IPS-20b (cell line): Measurements from ENCODE around the gene MAST2.

ENCODE experiments used
- H3K27ac ChIP-seq: one replicate; pipeline ENCODE4 v1.5.1; 2013; ENCODE audit warnings: low read length
- H3K27me3 ChIP-seq: 2 replicates; pipeline ENCODE4 v1.6.1; 2013; ENCODE audit warnings: mild to moderate bottlenecking, low read length, inconsistent platforms; ENCODE audit not compliant: insufficient read depth
- H3K36me3 ChIP-seq: 2 replicates; pipeline ENCODE4 v1.6.1; 2013; ENCODE audit warnings: low read depth, mild to moderate bottlenecking, inconsistent platforms, low read length, moderate library complexity; ENCODE audit not compliant: insufficient read depth
- H3K4me1 ChIP-seq: 2 replicates; pipeline ENCODE4 v1.6.1; 2013; ENCODE audit warnings: mild to moderate bottlenecking, control low read depth, inconsistent platforms, low read length, moderate library complexity; ENCODE audit not compliant: insufficient read depth
- H3K4me3 ChIP-seq: 2 replicates; pipeline ENCODE4 v1.5.1; 2013; ENCODE audit warnings: mild to moderate bottlenecking, low read length, inconsistent platforms
- H3K9ac ChIP-seq: 2 replicates; pipeline ENCODE4 v1.6.1; 2013; ENCODE audit warnings: low read depth, mild to moderate bottlenecking, inconsistent platforms, low read length, moderate library complexity
- H3K9me3 ChIP-seq: 2 replicates; pipeline ENCODE4 v1.6.1; 2013; ENCODE audit warnings: mild to moderate bottlenecking, low read depth, low read length, inconsistent platforms; ENCODE audit not compliant: insufficient read depth

Gene MAST2

GRCh38 chr1:45883658-45884057 is 80.2 kb downstream of the MAST2 start:
- H3K27me3 ChIP-seq, result no peaks in the 10 kb centered on the region
- H3K4me1 ChIP-seq, result no peaks in the 10 kb centered on the region
- H3K27ac ChIP-seq, result no peak overlapping the region
- H3K4me3 ChIP-seq, result no peak overlapping the region
- no peaks in the 10 kb centered on the region for H3K9me3 ChIP-seq
- no peaks in the 10 kb centered on the region; the same call in 1 of the 2 replicates for H3K36me3 ChIP-seq
- no peak overlapping the region for H3K9ac ChIP-seq

DNA sequence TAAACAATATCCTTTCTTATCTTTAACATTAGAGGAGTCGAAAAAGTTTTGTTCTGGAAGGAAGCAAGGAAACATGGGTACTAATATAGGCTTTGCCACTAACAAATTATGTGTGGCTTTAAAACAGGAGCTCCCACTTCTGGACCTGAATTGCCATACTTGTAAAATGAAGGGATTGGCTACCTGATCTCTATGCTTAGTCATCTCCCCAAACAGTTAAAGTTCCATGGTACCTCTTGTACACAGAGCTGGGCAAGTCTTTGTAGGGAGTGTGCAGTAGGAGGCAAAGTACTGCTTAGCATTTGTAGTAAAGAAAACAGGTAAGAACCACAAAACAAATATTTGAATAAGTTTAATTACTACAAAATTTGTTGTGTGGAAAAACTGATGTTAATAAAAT is 81.3 kb downstream of the MAST2 start:
- Histone ChIP-seq H3K9me3 (no peaks in the 10 kb centered on the region), H3K27me3 (no peaks in the 10 kb centered on the region), H3K36me3 (no peaks in the 10 kb centered on the region; the same call in 1 of the 2 replicates), H3K4me1 (no peaks in the 10 kb centered on the region), H3K4me3 (no peak overlapping the region), H3K9ac (no peak overlapping the region), H3K27ac (no peak overlapping the region)

- Histone ChIP-seq H3K4me3 (no peak overlapping the region), H3K9me3 (no peaks in the 10 kb centered on the region), H3K27ac (no peak overlapping the region), H3K4me1 (no peaks in the 10 kb centered on the region), H3K36me3 (no peaks in the 10 kb centered on the region; the same call in 1 of the 2 replicates), H3K9ac (no peak overlapping the region), H3K27me3 (no peaks in the 10 kb centered on the region)
Observed at GRCh38 chr1:45886229-45886628, 82.8 kb downstream of the MAST2 start.

GRCh38 chr1:45887156-45887842 is 83.9 kb downstream of the MAST2 start:
- H3K9me3 ChIP-seq, result no peaks in the 10 kb centered on the region
- no peaks in the 10 kb centered on the region; the same call in 1 of the 2 replicates for H3K36me3 ChIP-seq
- H3K4me3 ChIP-seq, result no peak overlapping the region
- no peaks in the 10 kb centered on the region for H3K4me1 ChIP-seq
- H3K27me3 ChIP-seq, result no peaks in the 10 kb centered on the region
- no peak overlapping the region for H3K27ac ChIP-seq
- H3K9ac ChIP-seq, result no peak overlapping the region

- H3K9ac ChIP-seq, result no peak overlapping the region
- no peaks in the 10 kb centered on the region for H3K27me3 ChIP-seq
- no peaks in the 10 kb centered on the region for H3K9me3 ChIP-seq
- no peaks in the 10 kb centered on the region for H3K36me3 ChIP-seq
- H3K27ac ChIP-seq, result no peak overlapping the region
- no peaks in the 10 kb centered on the region for H3K4me1 ChIP-seq
- H3K4me3 ChIP-seq, result no peak overlapping the region
Observed at GRCh38 chr1:45890078-45890477, 86.7 kb downstream of the MAST2 start.

GRCh38 chr1:45891087-45891486 is 87.7 kb downstream of the MAST2 start:
- Histone ChIP-seq H3K27me3 (no peaks in the 10 kb centered on the region), H3K9me3 (no peaks in the 10 kb centered on the region), H3K4me3 (no peak overlapping the region), H3K36me3 (no peaks in the 10 kb centered on the region), H3K4me1 (no peaks in the 10 kb centered on the region), H3K27ac (no peak overlapping the region), H3K9ac (no peak overlapping the region)

- Histone ChIP-seq H3K36me3 (no peaks in the 10 kb centered on the region), H3K27ac (no peak overlapping the region), H3K9ac (no peak overlapping the region), H3K9me3 (no peaks in the 10 kb centered on the region), H3K4me1 (no peaks in the 10 kb centered on the region), H3K4me3 (no peak overlapping the region), H3K27me3 (no peaks in the 10 kb centered on the region)
Observed at GRCh38 chr1:45892068-45892785, 88.8 kb downstream of the MAST2 start.

DNA sequence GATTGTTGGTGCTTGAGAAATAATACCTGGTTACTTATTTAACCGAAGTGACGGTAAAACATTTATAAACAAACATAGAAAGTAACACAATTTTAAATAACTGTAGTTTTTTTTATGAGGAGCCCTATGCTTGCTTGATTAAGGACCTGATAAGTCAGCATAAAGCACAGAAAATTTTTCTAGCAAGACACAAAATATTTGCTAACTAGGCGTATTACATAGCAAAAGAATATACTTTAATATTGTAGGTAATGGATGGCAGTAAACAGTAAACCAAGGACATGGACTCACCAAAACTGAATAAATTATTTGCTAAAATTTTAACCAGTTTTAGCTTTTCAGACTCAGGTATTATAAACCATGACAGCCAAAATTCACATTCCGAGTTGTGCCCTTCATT is 90.9 kb downstream of the MAST2 start:
- Histone ChIP-seq H3K27me3 (no peaks in the 10 kb centered on the region), H3K36me3 (no peaks in the 10 kb centered on the region), H3K9ac (no peak overlapping the region), H3K4me1 (no peaks in the 10 kb centered on the region), H3K4me3 (no peak overlapping the region), H3K9me3 (no peaks in the 10 kb centered on the region; the same call in 1 of the 2 replicates), H3K27ac (no peak overlapping the region)

DNA sequence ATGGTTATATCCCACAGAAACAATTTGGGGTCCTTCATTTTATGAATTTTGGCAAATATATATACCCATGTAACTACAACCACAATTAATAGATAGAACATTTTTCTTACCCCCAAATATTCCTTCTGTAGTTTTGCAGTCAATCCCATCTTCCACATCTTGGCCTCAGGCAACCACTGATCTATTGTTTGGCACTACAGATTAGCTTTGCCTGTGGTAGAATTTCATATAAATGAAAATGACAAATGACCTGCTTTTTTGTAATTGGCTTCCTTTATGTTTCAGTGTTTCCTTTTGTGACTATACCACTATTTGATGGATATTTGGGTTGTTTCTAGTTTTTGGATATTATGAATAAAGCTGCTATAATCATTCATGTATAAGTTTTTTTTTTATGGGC is 91.5 kb downstream of the MAST2 start:
- Histone ChIP-seq H3K4me1 (no peaks in the 10 kb centered on the region), H3K27ac (no peak overlapping the region), H3K27me3 (no peaks in the 10 kb centered on the region), H3K4me3 (no peak overlapping the region), H3K9ac (no peak overlapping the region), H3K36me3 (no peaks in the 10 kb centered on the region), H3K9me3 (no peaks in the 10 kb centered on the region; the same call in 1 of the 2 replicates)

- H3K4me1 ChIP-seq, result no peaks in the 10 kb centered on the region
Observed at GRCh38 chr1:45895406-45895805, 92.0 kb downstream of the MAST2 start.

DNA sequence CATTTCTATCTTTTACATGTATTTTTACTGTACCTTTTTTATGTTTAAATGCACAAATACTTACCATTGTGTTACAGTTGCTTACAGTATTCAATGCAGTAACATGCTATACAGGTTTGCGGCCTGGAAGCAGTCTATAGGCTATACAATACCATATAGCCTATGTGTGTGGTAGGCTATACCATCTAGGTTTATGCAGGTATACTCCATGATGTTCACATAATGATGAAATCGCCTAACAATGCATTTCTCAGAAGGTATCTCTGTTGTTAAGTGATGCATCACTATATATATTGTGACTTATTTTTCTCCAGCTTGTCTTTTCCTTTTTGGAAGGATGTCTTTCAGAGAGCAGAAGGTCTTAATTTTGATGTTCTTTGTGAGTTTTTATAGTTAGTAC is 103.5 kb downstream of the MAST2 start:
- no peak overlapping the region for H3K9ac ChIP-seq
- no peaks in the 10 kb centered on the region for H3K27me3 ChIP-seq
- peaks cover 16% of the 10 kb centered on the region; the same call in 1 of the 2 replicates for H3K4me1 ChIP-seq
- no peak overlapping the region for H3K4me3 ChIP-seq
- no peaks in the 10 kb centered on the region for H3K9me3 ChIP-seq
- no peak overlapping the region for H3K27ac ChIP-seq
- H3K36me3 ChIP-seq, result no peaks in the 10 kb centered on the region

More at GRCh38 chr1:45895406-45895805, 92.0 kb downstream of the MAST2 start:
- Histone ChIP-seq H3K9me3 (no peaks in the 10 kb centered on the region; the same call in 1 of the 2 replicates), H3K27me3 (no peaks in the 10 kb centered on the region), H3K4me3 (no peak overlapping the region), H3K9ac (no peak overlapping the region), H3K27ac (no peak overlapping the region), H3K36me3 (no peaks in the 10 kb centered on the region)

DNA sequence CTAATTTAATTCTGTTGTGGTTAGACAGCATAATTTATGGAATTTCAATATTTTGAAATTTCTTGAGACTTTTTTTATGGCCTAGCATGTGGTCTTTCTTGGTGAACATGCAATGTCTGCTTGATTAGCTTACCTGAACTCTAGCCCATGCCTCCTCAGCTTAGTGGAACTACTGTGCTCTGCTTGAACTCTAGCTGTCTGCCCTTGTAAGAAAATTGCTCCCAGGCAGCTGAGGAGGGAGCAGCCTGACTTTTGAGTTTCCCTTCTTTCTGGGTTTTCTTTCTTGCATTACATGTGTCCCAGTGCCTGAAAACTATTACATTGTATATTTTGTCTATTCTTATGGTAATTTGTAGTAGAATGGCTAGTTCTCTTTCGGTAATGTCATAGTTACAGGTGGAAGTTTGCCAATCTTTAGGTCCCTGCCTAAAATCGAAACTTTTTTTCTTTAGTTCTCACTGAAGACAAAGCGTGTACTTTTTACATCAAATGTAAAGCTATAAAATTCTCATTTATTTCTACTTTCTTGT is 105.3 kb downstream of the MAST2 start:
- H3K9me3 ChIP-seq, result no peaks in the 10 kb centered on the region
- H3K4me1 ChIP-seq, result peaks cover 30% of the 10 kb centered on the region; the same call in 1 of the 2 replicates
- no peak overlapping the region for H3K27ac ChIP-seq
- no peak overlapping the region for H3K4me3 ChIP-seq
- H3K36me3 ChIP-seq, result no peaks in the 10 kb centered on the region
- no peak overlapping the region for H3K9ac ChIP-seq
- H3K27me3 ChIP-seq, result no peaks in the 10 kb centered on the region
